ENCODE data around the gene ISG15. TPM values are rescaled to one million over a fixed set of nuclear protein-coding genes. Genes with fewer than 3 reads are reported as not detected.
"Not testable (repeated sequence)": the region's sequence is repeated elsewhere in the genome, so short reads cannot be mapped to it uniquely, and the experiment has no call there.

The ISG15 gene
- total RNA-seq, 1 donor = 50.6 TPM

GRCh38 chr1:972726-973458 is 40.4 kb upstream of the ISG15 start:
- Histone ChIP-seq H3K4me3 (ENCODE audit: low read length) (no peak overlapping the region), H3K27me3 (ENCODE audit: insufficient read depth, low read length) (peaks cover 6% of the 10 kb centered on the region), H3K4me1 (ENCODE audit: insufficient read depth, low read length) (peaks cover 7% of the 10 kb centered on the region), H3K9me3 (ENCODE audit: low read depth, low read length) (no peaks in the 10 kb centered on the region)

- H3K4me1 ChIP-seq (ENCODE audit: insufficient read depth, low read length) = peaks cover 7% of the 10 kb centered on the region
- H3K27me3 ChIP-seq (ENCODE audit: insufficient read depth, low read length) = peaks cover 6% of the 10 kb centered on the region
- no peaks in the 10 kb centered on the region for H3K9me3 ChIP-seq (ENCODE audit: low read depth, low read length)
- no peak overlapping the region for H3K4me3 ChIP-seq (ENCODE audit: low read length)
Observed at GRCh38 chr1:973459-974292, 39.6 kb upstream of the ISG15 start.

- peaks cover 6% of the 10 kb centered on the region for H3K27me3 ChIP-seq (ENCODE audit: insufficient read depth, low read length)
Observed at GRCh38 chr1:974293-974640, 39.0 kb upstream of the ISG15 start.

GRCh38 chr1:974687-975328 is 38.5 kb upstream of the ISG15 start:
- Histone ChIP-seq H3K9me3 (ENCODE audit: low read depth, low read length) (no peaks in the 10 kb centered on the region), H3K27me3 (ENCODE audit: insufficient read depth, low read length) (peaks cover 3% of the 10 kb centered on the region), H3K4me1 (ENCODE audit: insufficient read depth, low read length) (peaks cover 7% of the 10 kb centered on the region), H3K4me3 (ENCODE audit: low read length) (no peak overlapping the region)

More at GRCh38 chr1:974293-974640, 39.0 kb upstream of the ISG15 start:
- H3K4me1 ChIP-seq (ENCODE audit: insufficient read depth, low read length) = peaks cover 7% of the 10 kb centered on the region
- H3K9me3 ChIP-seq (ENCODE audit: low read depth, low read length) = no peaks in the 10 kb centered on the region
- no peak overlapping the region for H3K4me3 ChIP-seq (ENCODE audit: low read length)

GRCh38 chr1:975365-975764 is 37.9 kb upstream of the ISG15 start:
- no peak overlapping the region for H3K4me3 ChIP-seq (ENCODE audit: low read length)
- H3K27me3 ChIP-seq (ENCODE audit: insufficient read depth, low read length) = peaks cover 3% of the 10 kb centered on the region
- peaks cover 7% of the 10 kb centered on the region for H3K4me1 ChIP-seq (ENCODE audit: insufficient read depth, low read length)
- H3K9me3 ChIP-seq (ENCODE audit: low read depth, low read length) = no peaks in the 10 kb centered on the region

- Histone ChIP-seq H3K4me3 (ENCODE audit: low read length) (no peak overlapping the region), H3K4me1 (ENCODE audit: insufficient read depth, low read length) (peaks cover 7% of the 10 kb centered on the region), H3K27me3 (ENCODE audit: insufficient read depth, low read length) (peaks cover 3% of the 10 kb centered on the region), H3K9me3 (ENCODE audit: low read depth, low read length) (no peaks in the 10 kb centered on the region)
Observed at GRCh38 chr1:975896-976683, 37.2 kb upstream of the ISG15 start.

GRCh38 chr1:976791-977190 is 36.5 kb upstream of the ISG15 start:
- not testable (repeated sequence) for H3K4me3 ChIP-seq (ENCODE audit: low read length); H3K27me3 ChIP-seq (ENCODE audit: insufficient read depth, low read length); H3K4me1 ChIP-seq (ENCODE audit: insufficient read depth, low read length); H3K9me3 ChIP-seq (ENCODE audit: low read depth, low read length)

- no peaks in the 10 kb centered on the region for H3K27me3 ChIP-seq (ENCODE audit: insufficient read depth, low read length)
- H3K4me3 ChIP-seq (ENCODE audit: low read length) = no peak overlapping the region
- peaks cover 7% of the 10 kb centered on the region for H3K4me1 ChIP-seq (ENCODE audit: insufficient read depth, low read length)
- H3K9me3 ChIP-seq (ENCODE audit: low read depth, low read length) = no peaks in the 10 kb centered on the region
Observed at GRCh38 chr1:978069-978834, 35.0 kb upstream of the ISG15 start.

- Histone ChIP-seq H3K9me3 (ENCODE audit: low read depth, low read length) (no peaks in the 10 kb centered on the region), H3K4me3 (ENCODE audit: low read length) (no peak overlapping the region), H3K27me3 (ENCODE audit: insufficient read depth, low read length) (no peaks in the 10 kb centered on the region), H3K4me1 (ENCODE audit: insufficient read depth, low read length) (peaks cover 7% of the 10 kb centered on the region)
Observed at GRCh38 chr1:978835-979743, 34.2 kb upstream of the ISG15 start.

GRCh38 chr1:979744-980072 is 33.6 kb upstream of the ISG15 start:
- H3K27me3 ChIP-seq (ENCODE audit: insufficient read depth, low read length) = no peaks in the 10 kb centered on the region
- H3K9me3 ChIP-seq (ENCODE audit: low read depth, low read length) = no peaks in the 10 kb centered on the region
- no peak overlapping the region for H3K4me3 ChIP-seq (ENCODE audit: low read length)
- H3K4me1 ChIP-seq (ENCODE audit: insufficient read depth, low read length) = peaks cover 7% of the 10 kb centered on the region

GRCh38 chr1:980137-980571 is 33.1 kb upstream of the ISG15 start:
- H3K9me3 ChIP-seq (ENCODE audit: low read depth, low read length) = no peaks in the 10 kb centered on the region
- H3K4me3 ChIP-seq (ENCODE audit: low read length) = no peak overlapping the region
- H3K4me1 ChIP-seq (ENCODE audit: insufficient read depth, low read length) = peaks cover 7% of the 10 kb centered on the region
- no peaks in the 10 kb centered on the region for H3K27me3 ChIP-seq (ENCODE audit: insufficient read depth, low read length)

GRCh38 chr1:980602-981395 is 32.5 kb upstream of the ISG15 start:
- Histone ChIP-seq H3K9me3 (ENCODE audit: low read depth, low read length) (no peaks in the 10 kb centered on the region), H3K4me1 (ENCODE audit: insufficient read depth, low read length) (peaks cover 6% of the 10 kb centered on the region), H3K4me3 (ENCODE audit: low read length) (no peak overlapping the region), H3K27me3 (ENCODE audit: insufficient read depth, low read length) (no peaks in the 10 kb centered on the region)

GRCh38 chr1:981491-981954 is 31.8 kb upstream of the ISG15 start:
- H3K27me3 ChIP-seq (ENCODE audit: insufficient read depth, low read length) = no peaks in the 10 kb centered on the region
- no peaks in the 10 kb centered on the region for H3K9me3 ChIP-seq (ENCODE audit: low read depth, low read length)
- no peak overlapping the region for H3K4me3 ChIP-seq (ENCODE audit: low read length)
- no peaks in the 10 kb centered on the region for H3K4me1 ChIP-seq (ENCODE audit: insufficient read depth, low read length)

All from mononuclear cell (primary cell).